IMR-90 (cell line): ENCODE data around the gene UBXN2A. TPM values are rescaled to one million over a fixed set of nuclear protein-coding genes. Genes with fewer than 3 reads are reported as not detected.

Experiments
- ATAC-seq: fragments of 200-7000 bp; cut with Tn5 transposase; 2 replicates; pipeline ENCODE4 v1.9.1; 2020; ENCODE audit warnings: low read depth, mild to moderate bottlenecking, moderate library complexity
- BruUV-seq: library from RNA; stranded (reverse); fragments of 400-500 nt; replicated peaks from 2 replicates; lab custom pipeline; 2021; lab: Mats Ljungman, UMichigan
- CTCF ChIA-PET: fragments of 300-600 bp; formaldehyde crosslinking; extraction: SDS; loops from one replicate; lab custom pipeline; 2021; ENCODE audit warnings: antibody characterized with exemption; lab: Yijun Ruan, JAX
- POLR2A ChIA-PET: fragments of 300-600 bp; sonication (Branson Sonifier 250); formaldehyde crosslinking; loops from one replicate; lab custom pipeline; 2022; ENCODE audit warnings: antibody characterized with exemption; ENCODE audit not compliant: unreplicated experiment; lab: Charles Lee
- DNase-seq: peaks from one replicate; pipeline ENCODE4 v3.0.0; 2013
- H2AFZ ChIP-seq: replicated peaks from 2 replicates; pipeline ENCODE3; 2013; ENCODE audit warnings: low read length, mild to moderate bottlenecking; ENCODE audit not compliant: poor library complexity
- H2AK5ac ChIP-seq: 2 replicates; pipeline ENCODE4 v1.6.1; 2013; ENCODE audit warnings: low read depth, low read length, inconsistent platforms
- H2AK9ac ChIP-seq: replicated peaks from 2 replicates; pipeline ENCODE3; 2013; ENCODE audit warnings: mild to moderate bottlenecking, low read depth, low read length, moderate library complexity; ENCODE audit not compliant: poor library complexity
- H2BK120ac ChIP-seq: 2 replicates; pipeline ENCODE4 v1.6.1; 2013; ENCODE audit warnings: low read depth, low read length, inconsistent platforms
- H2BK15ac ChIP-seq: 3 replicates; pipeline ENCODE4 v1.6.1; 2013; ENCODE audit warnings: low read depth, low read length, inconsistent platforms
- H2BK20ac ChIP-seq: 2 replicates; pipeline ENCODE4 v1.6.1; 2013; ENCODE audit warnings: low read depth, mild to moderate bottlenecking, inconsistent platforms, low read length, moderate library complexity
- H2BK5ac ChIP-seq: 2 replicates; pipeline ENCODE4 v1.6.1; 2013; ENCODE audit warnings: mild to moderate bottlenecking, low read depth, low read length, inconsistent platforms; ENCODE audit not compliant: poor library complexity, severe bottlenecking
- H3K14ac ChIP-seq: replicated peaks from 2 replicates; pipeline ENCODE4 v1.6.1; 2013; ENCODE audit warnings: low read depth, low read length, inconsistent platforms
- H3K18ac ChIP-seq: 2 replicates; pipeline ENCODE4 v1.6.1; 2013; ENCODE audit warnings: low read depth, low read length, control low read depth
- H3K23ac ChIP-seq: 2 replicates; pipeline ENCODE4 v1.6.1; 2013; ENCODE audit warnings: low read depth, low read length, inconsistent platforms
- H3K27ac ChIP-seq: 2 replicates; pipeline ENCODE4 v1.5.1; 2013; ENCODE audit warnings: mild to moderate bottlenecking, control low read depth, low read length; ENCODE audit not compliant: insufficient read depth
- H3K27me3 ChIP-seq: 2 replicates; pipeline ENCODE4 v1.6.1; 2013; ENCODE audit warnings: low read length; ENCODE audit not compliant: control insufficient read depth, insufficient read depth
- H3K36me3 ChIP-seq: 2 replicates; pipeline ENCODE4 v1.6.1; 2013; ENCODE audit warnings: low read length, mixed read lengths; ENCODE audit not compliant: control insufficient read depth, insufficient read depth
- H3K4ac ChIP-seq: 2 replicates; pipeline ENCODE4 v1.6.1; 2013; ENCODE audit warnings: low read depth, low read length, inconsistent platforms
- H3K4me1 ChIP-seq: 2 replicates; pipeline ENCODE4 v1.6.1; 2013; ENCODE audit warnings: low read length, mixed read lengths; ENCODE audit not compliant: control insufficient read depth, insufficient read depth
- H3K4me2 ChIP-seq: 2 replicates; pipeline ENCODE4 v1.6.1; 2013; ENCODE audit warnings: low read depth, mild to moderate bottlenecking, control low read depth, low read length, moderate library complexity
- H3K4me3 ChIP-seq: 2 replicates; pipeline ENCODE4 v1.5.1; 2013; ENCODE audit warnings: low read depth, mild to moderate bottlenecking, control low read depth, low read length, moderate library complexity; ENCODE audit not compliant: insufficient read depth
- H3K56ac ChIP-seq: 2 replicates; pipeline ENCODE4 v1.6.1; 2013; ENCODE audit warnings: low read length, inconsistent platforms; ENCODE audit not compliant: insufficient read depth; ENCODE audit errors: extremely low read depth
- H3K79me1 ChIP-seq, 2 experiments: 2 replicates each; pipeline ENCODE4 v1.6.1; 2013; ENCODE audit warnings: low read length in 2 of 2, inconsistent platforms in 1 of 2, low read depth in 1 of 2
- H3K9ac ChIP-seq: 2 replicates; pipeline ENCODE4 v1.6.1; 2013; ENCODE audit warnings: low read depth, low read length, control low read depth
- H3K9me1 ChIP-seq: 2 replicates; pipeline ENCODE4 v1.6.1; 2013; ENCODE audit warnings: low read length, inconsistent platforms; ENCODE audit not compliant: insufficient read depth
- H3K9me3 ChIP-seq: 2 replicates; pipeline ENCODE4 v1.6.1; 2013; ENCODE audit warnings: low read length; ENCODE audit not compliant: control insufficient read depth, insufficient read depth
- H4K20me1 ChIP-seq: 2 replicates; pipeline ENCODE4 v1.6.1; 2013; ENCODE audit warnings: low read length, inconsistent platforms; ENCODE audit not compliant: insufficient read depth
- H4K5ac ChIP-seq: 2 replicates; pipeline ENCODE4 v1.6.1; 2013; ENCODE audit warnings: mild to moderate bottlenecking, low read depth, low read length, control low read depth
- H4K8ac ChIP-seq, 2 experiments: 2 replicates each; pipeline ENCODE4 v1.6.1; 2013; ENCODE audit warnings: low read depth in 2 of 2, low read length in 2 of 2, control low read depth in 1 of 2, inconsistent platforms in 1 of 2
- H4K91ac ChIP-seq: 2 replicates; pipeline ENCODE4 v1.6.1; 2013; ENCODE audit warnings: low read depth, low read length, inconsistent platforms; ENCODE audit not compliant: insufficient read depth
- BHLHE40 ChIP-seq: fragments of 150-350 bp; IDR thresholded peaks from 2 replicates; pipeline ENCODE4 v1.6.1; 2016; ENCODE audit warnings: mild to moderate bottlenecking, low read depth, low read length
- CEBPB ChIP-seq: IDR thresholded peaks from 2 replicates; pipeline ENCODE4 v1.6.1; 2012; ENCODE audit warnings: low read depth, low read length, improper control_type of control experiment
- CHD1 ChIP-seq: IDR thresholded peaks from 2 replicates; pipeline ENCODE4 v1.6.1; 2012; ENCODE audit warnings: low read depth, low read length, improper control_type of control experiment
- MAZ ChIP-seq: IDR thresholded peaks from 2 replicates; pipeline ENCODE4 v1.6.1; 2012; ENCODE audit warnings: low read depth, mild to moderate bottlenecking, low read length, improper control_type of control experiment, moderate library complexity, borderline replicate concordance
- WGBS, 2 experiments: methylation state at CpG; one replicate each; pipeline versions ENCODE4 v1.1.5 to v1.1.7; 2013; ENCODE audit warnings: missing lambda C conversion rate in 2 of 2; ENCODE audit not compliant: insufficient read length in 1 of 2; ENCODE audit errors: extremely low coverage in 2 of 2; 5-methylcytosine and 5-hydroxymethylcytosine counted together
- dilution Hi-C: fragments of 300-500 bp; cut with HindIII; formaldehyde crosslinking; loops from one replicate; pipeline ENCODE4 v1.14.3; 2018; ENCODE audit warnings: low sequenced_read_pairs; ENCODE audit not compliant: unreplicated experiment
- in situ Hi-C: fragments of 300-500 bp; cut with MboI; formaldehyde crosslinking; loops from 3 replicates; pipeline ENCODE4 v1.14.3; 2019; ENCODE audit warnings: low sequenced_read_pairs, inconsistent platforms, mixed read lengths
- intact Hi-C: fragments of 100-400 bp; cut with micrococcal nuclease; formaldehyde crosslinking; loops from 2 replicates; pipeline ENCODE4 v1.10.0; 2022
- polyA plus RNA-seq, 3 experiments: library from polyadenylated mRNA; depleted of rRNA; stranded (reverse); fragments of >200 nt; gene quantifications; 2 replicates each; pipeline ENCODE4 v1.2.3, GENCODE V29; 2012; ENCODE audit warnings: low replicate concordance in 1 of 3
- total RNA-seq: library from RNA; depleted of rRNA; stranded (reverse); fragments of >200 nt; gene quantifications from 2 replicates; pipeline ENCODE4 v1.2.3, GENCODE V29; 2012
- TF ChIP-seq, protein P1 (sequence below): conservative IDR thresholded peaks from 2 replicates; pipeline ENCODE4 v1.5.1; 2012; ENCODE audit warnings: mild to moderate bottlenecking, low read depth, low read length, improper control_type of control experiment

UBXN2A gene
- total and polyA plus RNA-seq, 2 of the 4 experiments (the other 2 are of a cell fraction), result 4.6 to 7.7 TPM

DNA sequence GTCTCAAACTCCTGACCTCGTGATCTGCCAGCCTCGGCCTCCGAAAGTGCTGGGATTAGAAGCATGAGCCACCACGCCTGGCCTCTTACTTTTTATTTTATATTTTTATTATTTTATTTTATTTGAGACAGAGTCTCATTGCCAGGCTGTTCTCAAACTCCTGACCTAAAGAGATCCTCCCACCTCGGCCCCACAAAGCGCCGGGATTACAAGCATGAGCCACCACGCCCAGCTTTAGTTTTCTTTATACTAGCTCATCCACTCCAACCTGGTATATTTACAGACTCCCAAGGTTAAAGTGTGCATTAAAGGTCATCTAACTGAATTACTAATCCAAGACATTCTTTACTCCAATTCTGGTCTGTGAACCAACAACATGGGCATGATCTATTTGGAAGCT is 40.1 kb upstream of the UBXN2A start:
- no peak for DNase-seq
- in situ Hi-C loops, result no loop called here
- BruUV-seq, result no TSS peak

More for the DNA sequence above, 40.1 kb upstream of the UBXN2A start:
- no CpG with 5 or more reads among the region's 8 CpGs for WGBS, 2 experiments
- ChIA-PET CTCF (no interaction called here), POLR2A (no interaction called here)
- peaks cover 7% of the 10 kb centered on the region for H3K9me1 ChIP-seq
- no peak overlapping the region for H2BK20ac ChIP-seq
- no peak for ATAC-seq
- H3K18ac ChIP-seq, result no peak overlapping the region
- H4K91ac ChIP-seq, result no peak overlapping the region
- H4K20me1 ChIP-seq, result peaks cover 27% of the 10 kb centered on the region
- no peak overlapping the region for H3K23ac ChIP-seq
- H2BK120ac ChIP-seq, result no peak overlapping the region
- H2AFZ ChIP-seq, result no peak overlapping the region
- H3K9me3 ChIP-seq, result no peaks in the 10 kb centered on the region
- H3K4me3 ChIP-seq, result no peak overlapping the region
- no peak overlapping the region for H2AK9ac ChIP-seq
- H3K27ac ChIP-seq, result no peak overlapping the region; the same call in 1 of the 2 replicates
- H2AK5ac ChIP-seq, result no peak overlapping the region
- H3K79me1 ChIP-seq, result peaks cover 22 to 61% of the 10 kb centered on the region in 2 experiments
- dilution Hi-C loops, result no loop called here
- H3K36me3 ChIP-seq, result no peaks in the 10 kb centered on the region
- H4K5ac ChIP-seq, result no peak overlapping the region
- H4K8ac ChIP-seq, result no peak overlapping the region
- intact Hi-C loops, result no loop called here
- H3K56ac ChIP-seq, result no peak overlapping the region
- no peak overlapping the region for H3K4ac ChIP-seq
- no peak overlapping the region for H3K9ac ChIP-seq
- peaks cover 4% of the 10 kb centered on the region for H3K4me1 ChIP-seq
- H2BK5ac ChIP-seq, result no peak overlapping the region
- no peaks in the 10 kb centered on the region for H3K27me3 ChIP-seq
- TF ChIP-seq MAZ, result no peak
- no peak for TF ChIP-seq CHD1
- TF ChIP-seq, protein P1, sequence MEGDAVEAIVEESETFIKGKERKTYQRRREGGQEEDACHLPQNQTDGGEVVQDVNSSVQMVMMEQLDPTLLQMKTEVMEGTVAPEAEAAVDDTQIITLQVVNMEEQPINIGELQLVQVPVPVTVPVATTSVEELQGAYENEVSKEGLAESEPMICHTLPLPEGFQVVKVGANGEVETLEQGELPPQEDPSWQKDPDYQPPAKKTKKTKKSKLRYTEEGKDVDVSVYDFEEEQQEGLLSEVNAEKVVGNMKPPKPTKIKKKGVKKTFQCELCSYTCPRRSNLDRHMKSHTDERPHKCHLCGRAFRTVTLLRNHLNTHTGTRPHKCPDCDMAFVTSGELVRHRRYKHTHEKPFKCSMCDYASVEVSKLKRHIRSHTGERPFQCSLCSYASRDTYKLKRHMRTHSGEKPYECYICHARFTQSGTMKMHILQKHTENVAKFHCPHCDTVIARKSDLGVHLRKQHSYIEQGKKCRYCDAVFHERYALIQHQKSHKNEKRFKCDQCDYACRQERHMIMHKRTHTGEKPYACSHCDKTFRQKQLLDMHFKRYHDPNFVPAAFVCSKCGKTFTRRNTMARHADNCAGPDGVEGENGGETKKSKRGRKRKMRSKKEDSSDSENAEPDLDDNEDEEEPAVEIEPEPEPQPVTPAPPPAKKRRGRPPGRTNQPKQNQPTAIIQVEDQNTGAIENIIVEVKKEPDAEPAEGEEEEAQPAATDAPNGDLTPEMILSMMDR, result no peak
- no peak for TF ChIP-seq CEBPB
- TF ChIP-seq BHLHE40, result no peak
- H3K4me2 ChIP-seq, result no peak overlapping the region
- no peak overlapping the region for H2BK15ac ChIP-seq
- no peak overlapping the region for H3K14ac ChIP-seq
